ENCODE measurements around the gene NTHL1. TPM values are rescaled to one million over a fixed set of nuclear protein-coding genes. Genes with fewer than 3 reads are reported as not detected.

Gene NTHL1
- polyA plus RNA-seq, 6 donors from 2014 or later: 21.4 to 38.3 (median 26.0) TPM

DNA sequence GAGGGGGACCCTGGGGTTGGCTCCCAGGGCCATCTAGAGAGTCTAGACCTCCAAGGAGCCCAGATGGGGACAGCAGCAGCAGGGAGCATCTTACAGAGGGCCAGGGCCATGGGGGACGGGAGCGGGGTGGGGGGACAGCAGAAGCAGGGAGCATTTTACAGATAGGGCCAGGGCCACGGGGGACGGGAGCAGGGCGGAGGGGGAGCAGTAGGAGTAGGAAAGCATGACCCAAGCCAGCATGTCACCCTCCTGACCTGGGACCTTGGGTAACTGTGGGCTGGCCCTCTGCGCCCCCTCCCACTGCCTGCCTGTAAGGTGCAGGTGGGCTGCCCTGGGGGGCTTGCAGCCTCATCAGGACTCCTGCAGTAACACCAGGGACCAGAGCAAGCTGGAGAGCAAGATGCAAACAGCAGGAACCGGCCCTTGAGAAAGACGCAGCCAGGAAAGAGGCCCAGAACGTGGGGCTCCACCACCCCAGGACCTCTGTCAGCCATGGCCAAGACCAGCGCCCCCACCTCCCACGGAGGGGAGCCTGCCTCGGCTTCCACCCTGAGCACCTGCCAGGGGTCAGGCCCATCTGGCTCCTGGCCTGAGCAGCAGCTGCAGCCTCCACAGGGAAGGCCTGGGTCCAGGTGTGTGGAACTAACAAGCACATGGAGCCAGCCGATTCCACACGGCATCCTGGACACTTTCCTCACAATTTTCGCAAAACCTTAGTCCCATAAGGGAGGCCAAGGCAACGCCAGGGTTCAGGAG, 40.4 kb downstream of the NTHL1 start:
- peak overlapping the region in 1 of 6 donors; percentile 60 for H3K27ac Mint-ChIP-seq
- no peaks in the 10 kb centered on the region for H3K9me3 Mint-ChIP-seq
- ATAC-seq (ENCODE audit: low read depth in 2 of 2) (no peak), DNase-seq (no peak)
- no peaks in the 10 kb centered on the region for H3K27me3 Mint-ChIP-seq
- H3K4me1 Mint-ChIP-seq: peaks cover 38 to 58% (median 38%) of the 10 kb centered on the region in 3 donors
- H3K4me3 Mint-ChIP-seq: peak overlapping the region; percentile 72 to 89 (median 79)
- no peaks in the 10 kb centered on the region for H3K36me3 Mint-ChIP-seq

DNA sequence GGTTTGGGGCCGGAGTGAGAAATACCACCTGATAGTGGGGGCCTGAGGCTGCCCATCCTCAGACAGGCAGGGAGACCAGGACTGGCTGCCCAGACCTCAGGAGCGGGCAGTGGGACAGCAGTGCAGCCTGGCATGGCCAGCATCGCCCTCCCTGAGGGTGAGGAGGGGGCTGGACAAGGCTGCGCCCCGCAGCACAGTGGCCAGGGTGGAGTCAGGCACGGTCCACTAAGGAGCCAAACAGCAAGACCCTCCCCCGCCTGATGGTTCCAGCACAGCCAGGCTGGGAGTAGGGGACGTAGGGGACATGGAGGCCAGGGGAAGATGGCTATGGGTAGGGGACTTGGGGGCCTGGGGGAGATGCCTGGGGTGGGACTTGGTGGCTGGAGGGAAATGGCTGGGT, 41.3 kb downstream of the NTHL1 start:
- H3K4me1 Mint-ChIP-seq: peaks cover 38 to 58% (median 38%) of the 10 kb centered on the region in 3 donors
- ATAC-seq (ENCODE audit: low read depth in 2 of 2): no peak
- H3K27ac Mint-ChIP-seq: peak overlapping the region in 2 of 6 donors; percentile 71 to 81
- H3K9me3 Mint-ChIP-seq: no peaks in the 10 kb centered on the region
- no peak for DNase-seq
- no peaks in the 10 kb centered on the region for H3K27me3 Mint-ChIP-seq
- peak overlapping the region in 5 of 8 donors; percentile 22 to 74 (median 51) for H3K4me3 Mint-ChIP-seq
- H3K36me3 Mint-ChIP-seq: no peaks in the 10 kb centered on the region

DNA sequence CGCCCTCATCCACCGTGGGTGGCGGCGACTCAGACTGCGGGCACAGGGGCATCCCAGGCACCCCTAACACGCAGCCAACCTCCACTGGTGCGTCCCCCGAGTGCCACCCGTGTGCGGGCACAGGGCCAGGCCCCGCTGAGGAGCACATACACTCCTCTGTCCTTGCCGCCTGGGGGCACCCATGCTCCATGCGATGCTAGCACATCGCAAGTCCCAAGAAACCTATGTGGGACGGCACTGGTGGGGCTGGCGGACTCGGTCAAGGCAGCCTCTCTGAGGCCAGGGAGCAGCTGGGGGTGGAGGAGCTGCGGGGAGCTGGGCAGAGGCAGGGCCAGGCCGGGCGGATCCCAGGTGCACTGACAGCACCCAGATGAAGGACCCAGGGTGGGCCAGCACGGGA, 42.0 kb downstream of the NTHL1 start:
- Mint-ChIP-seq H3K27me3 (no peaks in the 10 kb centered on the region), H3K4me1 (peaks cover 38 to 58% (median 38%) of the 10 kb centered on the region in 3 donors), H3K36me3 (no peaks in the 10 kb centered on the region), H3K9me3 (no peaks in the 10 kb centered on the region), H3K4me3 (peak overlapping the region in 3 of 8 donors; percentile 42 to 74 (median 50)), H3K27ac (peak overlapping the region in 1 of 6 donors; percentile 29)
- no peak for DNase-seq
- ATAC-seq (ENCODE audit: low read depth in 2 of 2): no peak

DNA sequence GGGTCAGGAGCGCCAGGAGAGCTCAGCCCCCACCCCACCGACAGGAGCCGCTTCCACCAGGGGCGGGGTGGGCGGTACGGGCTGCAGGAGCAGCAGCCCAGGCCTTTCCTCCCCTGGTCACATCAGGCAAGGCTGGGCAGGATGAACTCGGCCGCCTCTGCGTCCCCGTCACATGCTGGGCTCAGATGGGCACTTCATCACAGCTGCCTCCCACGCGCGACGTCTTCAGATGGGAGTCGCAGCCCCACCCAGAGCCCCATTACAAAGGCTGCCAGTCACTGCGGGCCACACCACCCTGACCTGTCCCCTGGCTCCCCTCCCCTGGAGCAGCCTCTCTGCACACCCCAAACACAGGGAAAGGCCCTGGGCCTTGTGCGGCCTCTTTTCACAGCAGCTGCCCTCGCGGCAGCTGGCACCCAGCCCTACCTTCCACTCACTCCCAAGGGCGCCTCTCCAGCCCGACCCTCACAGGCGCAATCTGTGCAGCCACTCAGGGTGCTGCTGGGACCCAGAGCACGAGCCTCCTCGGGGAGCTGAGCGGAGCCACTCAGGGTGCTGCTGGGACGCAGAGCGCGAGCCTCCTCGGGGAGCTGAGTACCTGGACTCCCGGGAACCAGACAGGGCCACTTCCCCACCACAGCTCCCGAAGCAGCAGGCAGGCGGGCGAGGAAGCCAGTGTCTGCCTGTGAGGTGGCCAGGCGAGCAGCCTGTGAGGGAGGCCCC, 42.7 kb downstream of the NTHL1 start:
- DNase-seq: no peak
- Mint-ChIP-seq H3K27me3 (no peaks in the 10 kb centered on the region), H3K4me1 (peaks cover 33 to 53% (median 34%) of the 10 kb centered on the region in 3 donors), H3K27ac (peak overlapping the region in 1 of 6 donors; percentile 38), H3K4me3 (peak overlapping the region in 1 of 8 donors; percentile 74), H3K9me3 (no peaks in the 10 kb centered on the region), H3K36me3 (no peaks in the 10 kb centered on the region)
- ATAC-seq (ENCODE audit: low read depth in 2 of 2): no peak

DNA sequence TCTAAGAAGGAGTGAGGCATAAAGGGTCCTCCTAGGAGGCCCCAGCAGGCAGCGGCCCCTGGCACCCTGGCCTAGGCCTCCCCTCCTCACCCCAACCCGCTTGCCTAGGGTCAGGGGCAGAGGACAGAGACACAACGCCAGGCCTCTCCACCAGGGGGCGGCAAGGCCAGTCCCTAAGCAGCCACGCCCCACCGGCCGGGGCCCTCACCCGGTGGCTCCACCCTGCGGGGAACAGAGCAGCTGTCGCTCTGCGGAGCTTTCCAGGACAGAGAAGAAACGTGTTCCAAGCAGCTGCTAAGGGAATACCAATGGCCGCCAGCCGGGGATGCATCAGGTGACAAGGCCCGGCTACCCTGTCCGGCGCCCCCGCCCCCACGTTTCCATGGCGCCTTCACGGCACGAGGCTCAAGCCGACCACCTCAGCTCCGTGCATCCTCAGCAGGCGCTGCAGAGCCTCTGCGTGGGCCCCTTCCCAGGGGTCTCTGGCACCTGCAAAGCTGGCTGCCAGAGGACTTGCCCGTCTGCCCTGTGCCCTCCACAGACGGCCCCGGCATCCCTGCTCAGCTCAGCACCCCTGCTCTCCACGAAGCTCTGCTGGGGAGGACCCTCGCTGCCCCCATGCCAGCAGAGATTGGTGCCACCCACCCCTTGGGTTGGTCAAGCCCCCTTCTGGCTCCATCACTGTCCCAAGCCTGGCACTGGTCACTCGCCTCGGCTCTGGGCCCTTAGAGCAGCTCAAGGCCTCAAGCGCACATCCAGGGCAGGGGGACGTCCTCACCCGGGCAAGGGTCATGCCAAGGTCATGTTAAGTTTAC, 43.6 kb downstream of the NTHL1 start:
- no peaks in the 10 kb centered on the region for H3K9me3 Mint-ChIP-seq
- peak; percentile 84 for DNase-seq
- no peaks in the 10 kb centered on the region for H3K27me3 Mint-ChIP-seq
- H3K27ac Mint-ChIP-seq: peak overlapping the region in 1 of 6 donors; percentile 47
- H3K4me3 Mint-ChIP-seq: peak overlapping the region in 1 of 8 donors; percentile 21
- H3K4me1 Mint-ChIP-seq: peaks cover 33 to 51% (median 34%) of the 10 kb centered on the region in 3 donors
- H3K36me3 Mint-ChIP-seq: no peaks in the 10 kb centered on the region
- peak; percentile 95 to 99 for ATAC-seq (ENCODE audit: low read depth in 2 of 2)

DNA sequence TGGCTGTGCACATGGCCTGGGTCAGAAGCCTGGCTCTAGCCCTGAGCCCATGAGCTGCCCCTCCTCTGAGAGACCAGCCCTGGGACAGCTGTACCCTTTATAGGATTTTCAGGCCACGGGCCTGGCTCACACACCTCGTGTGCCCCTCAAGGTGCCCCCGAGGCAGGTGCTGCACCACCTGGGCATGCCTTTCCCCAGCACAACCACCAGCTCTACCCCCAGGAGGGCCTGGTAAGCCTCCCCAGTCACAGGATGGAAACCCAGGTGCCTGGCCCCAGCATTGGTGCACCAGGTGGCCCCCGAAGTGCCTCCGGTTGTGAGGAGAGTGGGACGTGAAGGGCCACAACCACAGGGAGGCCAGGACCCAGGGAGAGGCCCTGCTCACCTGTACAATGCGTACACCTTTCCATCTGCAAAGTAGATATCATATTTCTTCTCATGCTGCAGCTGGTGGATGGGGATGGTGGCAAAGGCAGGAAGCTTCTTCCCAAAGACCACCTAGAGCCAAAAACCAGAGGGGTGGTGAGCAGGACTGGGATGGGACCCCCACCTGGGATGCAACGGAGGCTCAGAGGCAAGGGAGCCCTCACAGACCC, 44.3 kb downstream of the NTHL1 start:
- Mint-ChIP-seq H3K9me3 (no peaks in the 10 kb centered on the region), H3K4me3 (no peak overlapping the region), H3K27me3 (no peaks in the 10 kb centered on the region), H3K36me3 (no peaks in the 10 kb centered on the region), H3K4me1 (peaks cover 26 to 45% (median 28%) of the 10 kb centered on the region in 3 donors), H3K27ac (no peak overlapping the region)
- DNase-seq (no peak), ATAC-seq (ENCODE audit: low read depth in 2 of 2) (no peak)

DNA sequence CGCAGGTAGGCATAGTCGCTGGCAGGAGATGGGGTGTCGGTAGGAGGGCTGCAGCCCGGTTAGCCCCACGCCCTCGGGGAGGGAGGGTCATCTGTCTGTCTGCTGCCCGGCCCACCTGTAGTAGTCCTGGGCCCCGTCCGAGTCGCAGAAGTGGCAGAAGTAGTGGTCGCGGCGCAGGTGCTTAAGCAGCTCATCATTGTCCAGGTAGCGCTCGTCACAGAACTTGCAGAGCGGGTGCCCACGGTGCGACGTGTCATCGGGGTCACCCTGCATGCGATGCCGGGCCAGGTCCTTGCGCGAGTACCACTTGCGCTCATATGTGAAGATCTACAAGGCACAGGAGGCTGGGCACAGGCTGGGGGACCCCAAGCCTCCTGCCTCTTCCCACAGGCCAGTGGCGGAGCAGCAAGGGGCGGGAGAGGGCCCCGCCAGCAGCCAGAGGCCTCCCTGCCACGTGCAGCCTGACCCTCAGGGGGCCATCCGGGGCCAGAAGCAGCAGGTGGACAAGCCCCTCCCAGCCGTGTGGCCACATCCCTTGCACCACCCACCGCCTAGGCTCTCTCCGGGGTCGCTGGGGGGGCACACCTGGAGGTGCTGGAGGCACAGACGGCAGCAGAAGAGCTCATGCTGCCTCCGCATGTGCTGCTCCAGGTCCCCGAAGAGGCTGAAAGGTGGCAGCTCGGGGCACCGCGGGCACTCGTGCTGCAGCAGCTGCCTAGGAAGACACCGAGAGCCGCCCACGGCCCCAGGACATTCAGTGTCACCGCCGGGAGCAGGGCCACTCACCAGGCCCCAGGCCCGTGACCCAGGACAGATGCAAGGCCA, 45.0 kb downstream of the NTHL1 start:
- H3K27me3 Mint-ChIP-seq: no peaks in the 10 kb centered on the region
- H3K9me3 Mint-ChIP-seq: no peaks in the 10 kb centered on the region
- DNase-seq (no peak), ATAC-seq (ENCODE audit: low read depth in 2 of 2) (no peak)
- no peaks in the 10 kb centered on the region for H3K36me3 Mint-ChIP-seq
- peaks cover 19 to 37% (median 21%) of the 10 kb centered on the region in 3 donors for H3K4me1 Mint-ChIP-seq
- H3K4me3 Mint-ChIP-seq: no peak overlapping the region
- H3K27ac Mint-ChIP-seq: no peak overlapping the region

DNA sequence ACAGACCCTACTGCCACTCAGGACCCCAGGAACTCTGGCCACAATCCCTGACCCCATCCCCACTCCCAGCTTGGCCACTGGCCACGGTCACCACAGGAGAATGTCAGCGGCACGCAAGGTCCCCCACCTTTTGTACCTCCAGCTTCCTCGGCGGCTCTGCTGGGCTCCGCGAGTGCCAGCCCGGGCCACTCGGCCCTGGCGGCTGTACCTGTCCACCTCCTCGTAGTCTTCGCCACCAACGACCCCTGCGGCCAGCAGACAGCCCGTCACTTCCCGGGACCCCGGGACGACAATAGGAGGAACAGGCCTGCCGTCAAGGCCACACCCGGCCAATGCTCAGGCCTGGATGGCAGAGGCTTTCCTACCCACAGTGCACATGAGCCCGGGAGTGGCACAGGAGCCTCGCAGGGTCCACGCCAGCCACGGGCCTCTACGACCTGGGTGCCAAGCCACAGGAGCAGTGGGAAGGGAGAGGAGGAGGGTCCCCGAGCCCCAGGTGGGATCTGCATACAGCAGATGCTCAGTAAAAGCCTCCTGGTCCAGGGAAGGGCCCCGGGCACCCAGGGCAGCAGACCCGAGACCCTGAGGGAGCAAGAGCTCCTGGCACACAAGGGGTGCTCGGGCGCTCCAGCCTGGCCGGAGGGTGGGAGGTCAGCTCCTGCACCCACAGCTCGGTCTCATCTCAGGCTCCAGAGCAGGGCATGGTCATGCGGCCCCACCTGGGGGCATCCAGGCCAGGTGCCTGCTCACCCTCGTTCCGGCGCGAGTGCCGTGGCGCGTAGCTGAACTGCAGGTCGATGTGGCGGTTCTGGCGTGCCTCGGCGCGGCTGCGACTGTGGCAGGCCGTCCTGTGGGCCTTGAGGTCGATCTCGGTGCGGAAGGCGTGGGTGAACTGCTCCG, 45.9 kb downstream of the NTHL1 start:
- H3K9me3 Mint-ChIP-seq: no peaks in the 10 kb centered on the region
- H3K27ac Mint-ChIP-seq: no peak overlapping the region
- no peaks in the 10 kb centered on the region for H3K27me3 Mint-ChIP-seq
- ATAC-seq (ENCODE audit: low read depth in 2 of 2): no peak
- DNase-seq: no peak
- peaks cover 11 to 28% (median 13%) of the 10 kb centered on the region in 3 donors for H3K4me1 Mint-ChIP-seq
- H3K4me3 Mint-ChIP-seq: no peak overlapping the region
- H3K36me3 Mint-ChIP-seq: no peaks in the 10 kb centered on the region

DNA sequence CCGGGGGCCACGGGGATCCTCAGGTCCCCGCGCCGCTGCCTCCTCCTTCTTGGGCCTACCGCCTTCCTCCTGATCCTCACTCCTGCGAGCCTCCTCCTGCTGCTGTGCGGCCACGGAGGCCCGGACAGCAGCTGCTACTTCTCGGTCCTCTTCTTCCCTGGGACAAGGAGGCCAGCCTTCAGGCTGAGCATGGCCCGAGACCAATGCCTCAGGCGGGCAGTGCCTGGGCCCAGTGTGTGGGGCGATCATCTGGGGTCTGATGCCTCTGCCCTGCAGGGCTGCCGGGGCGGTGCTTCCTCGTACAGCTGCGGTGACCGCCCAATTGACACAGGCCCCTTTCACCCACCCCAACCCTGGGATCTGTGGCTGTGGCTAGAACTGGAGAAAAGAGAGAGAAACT, 46.6 kb downstream of the NTHL1 start:
- no peak overlapping the region for H3K4me3 Mint-ChIP-seq
- DNase-seq (no peak), ATAC-seq (ENCODE audit: low read depth in 2 of 2) (no peak)
- no peak overlapping the region for H3K27ac Mint-ChIP-seq
- H3K4me1 Mint-ChIP-seq: peaks cover 6 to 22% (median 6%) of the 10 kb centered on the region in 3 donors
- no peaks in the 10 kb centered on the region for H3K9me3 Mint-ChIP-seq
- no peaks in the 10 kb centered on the region for H3K36me3 Mint-ChIP-seq
- H3K27me3 Mint-ChIP-seq: no peaks in the 10 kb centered on the region

DNA sequence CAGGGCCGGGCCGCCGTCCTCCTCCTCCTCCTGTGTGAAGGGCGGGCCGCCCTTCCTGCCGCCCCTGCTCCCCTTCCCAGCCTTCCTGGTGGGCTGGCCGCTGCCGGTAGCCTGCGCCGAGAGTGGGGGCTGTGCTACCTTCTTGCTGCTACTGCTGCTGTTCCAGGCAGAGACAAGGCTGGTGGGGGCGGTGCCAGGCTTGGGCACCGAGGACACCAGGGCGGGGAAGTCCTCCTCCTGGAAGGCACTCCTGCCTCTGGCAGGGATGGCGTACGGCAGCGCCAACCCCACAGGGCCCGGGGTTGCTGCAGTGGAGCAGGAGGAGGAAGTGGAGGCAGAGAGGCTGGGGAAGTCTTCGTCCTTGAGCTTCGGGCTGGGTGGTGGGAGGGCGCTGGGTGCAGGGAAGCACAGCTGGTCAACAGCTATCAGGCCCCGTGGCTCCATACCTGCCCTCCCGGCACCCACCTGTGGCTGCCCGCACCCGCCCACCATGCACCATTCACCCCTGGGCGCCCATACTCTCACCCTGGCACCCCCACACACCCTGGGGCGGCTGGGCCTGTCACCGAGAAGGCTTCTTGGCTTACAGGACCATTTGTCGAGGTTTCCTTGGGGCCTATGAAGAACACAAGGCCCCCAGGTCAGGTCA, 47.6 kb downstream of the NTHL1 start:
- ATAC-seq (ENCODE audit: low read depth in 2 of 2): no peak

More for the DNA sequence above, 47.6 kb downstream of the NTHL1 start:
- Mint-ChIP-seq H3K36me3 (no peaks in the 10 kb centered on the region), H3K27me3 (no peaks in the 10 kb centered on the region), H3K27ac (no peak overlapping the region), H3K9me3 (no peaks in the 10 kb centered on the region), H3K4me1 (peaks cover 0 to 11% (median 0%) of the 10 kb centered on the region in 3 donors), H3K4me3 (no peak overlapping the region)
- no peak for DNase-seq
